OCI-LY7 (cell line): Measurements from ENCODE around the gene MAN1C1. TPM values are rescaled to one million over a fixed set of nuclear protein-coding genes. Genes with fewer than 3 reads are reported as not detected.

Source experiments
- BruUV-seq: library from RNA; stranded (reverse); fragments of 400-500 nt; replicated peaks from 2 replicates; lab custom pipeline; 2021; lab: Mats Ljungman, UMichigan
- CTCF ChIA-PET: fragments of 300-600 bp; sonication (Branson Sonifier 250); formaldehyde crosslinking; loops from one replicate; lab custom pipeline; 2022; ENCODE audit warnings: antibody characterized with exemption; ENCODE audit not compliant: unreplicated experiment; lab: Charles Lee
- POLR2A ChIA-PET: fragments of 300-600 bp; sonication (Branson Sonifier 250); formaldehyde crosslinking; loops from one replicate; lab custom pipeline; 2022; ENCODE audit warnings: antibody characterized with exemption; lab: Charles Lee
- DNase-seq: peaks from one replicate; pipeline ENCODE4 v3.0.0-alpha.2; 2015; ENCODE audit warnings: low spot score
- H2AFZ ChIP-seq: fragments of 200-600 bp; sonication (generic), shearing (Covaris generic); 2 replicates; pipeline ENCODE4 v1.6.1; 2014; ENCODE audit warnings: mild to moderate bottlenecking, antibody characterized with exemption, low read length, moderate library complexity
- H3K27ac ChIP-seq: fragments of 200-600 bp; sonication (generic); 2 replicates; pipeline ENCODE4 v1.5.1; 2014; ENCODE audit warnings: mixed run types, low read depth, mild to moderate bottlenecking, moderate library complexity, low read length, inconsistent platforms; ENCODE audit not compliant: poor library complexity, severe bottlenecking
- H3K36me3 ChIP-seq: fragments of 200-600 bp; sonication (generic); 2 replicates; pipeline ENCODE4 v1.6.1; 2014; ENCODE audit warnings: mild to moderate bottlenecking, antibody characterized with exemption, low read length, moderate library complexity, mixed read lengths; ENCODE audit not compliant: insufficient read depth
- H3K4me1 ChIP-seq: fragments of 200-600 bp; sonication (generic); 2 replicates; pipeline ENCODE4 v1.5.1; 2014; ENCODE audit warnings: mild to moderate bottlenecking, low read length; ENCODE audit not compliant: insufficient read depth, poor library complexity, severe bottlenecking
- H3K4me2 ChIP-seq: fragments of 200-600 bp; sonication (generic); 2 replicates; pipeline ENCODE4 v1.6.1; 2014; ENCODE audit warnings: mild to moderate bottlenecking, low read length
- H3K4me3 ChIP-seq: fragments of 200-600 bp; sonication (generic); 2 replicates; pipeline ENCODE4 v1.5.1; 2014; ENCODE audit warnings: mild to moderate bottlenecking, low read depth, low read length; ENCODE audit not compliant: poor library complexity, severe bottlenecking
- H3K79me2 ChIP-seq: fragments of 200-600 bp; sonication (generic); 2 replicates; pipeline ENCODE4 v1.6.1; 2016; ENCODE audit warnings: low read depth, mild to moderate bottlenecking, low read length, moderate library complexity, mixed read lengths; ENCODE audit not compliant: insufficient read depth
- H3K9me2 ChIP-seq: fragments of 200-600 bp; sonication (generic); 2 replicates; pipeline ENCODE4 v1.6.1; 2016; ENCODE audit warnings: mild to moderate bottlenecking, low read length, mixed read lengths; ENCODE audit not compliant: insufficient read depth
- H3K9me3 ChIP-seq: fragments of 200-600 bp; sonication (generic); 2 replicates; pipeline ENCODE4 v1.6.1; 2014; ENCODE audit warnings: mild to moderate bottlenecking, mixed run types, low read length, mixed read lengths
- H4K20me1 ChIP-seq: fragments of 200-600 bp; sonication (generic); 2 replicates; pipeline ENCODE4 v1.6.1; 2014; ENCODE audit warnings: mild to moderate bottlenecking, antibody characterized with exemption, low read length, moderate library complexity, mixed read lengths; ENCODE audit not compliant: insufficient read depth
- CTCF ChIP-seq: fragments of 200-600 bp; sonication (generic); conservative IDR thresholded peaks from 2 replicates; pipeline ENCODE4 v1.5.1; 2014; ENCODE audit warnings: mild to moderate bottlenecking, antibody characterized with exemption, low read length, moderate library complexity, mixed read lengths
- EZH2phosphoT487 ChIP-seq: fragments of 200-600 bp; sonication (generic); IDR thresholded peaks from 2 replicates; pipeline ENCODE4 v1.6.1; 2018; ENCODE audit warnings: low read depth, borderline replicate concordance, mild to moderate bottlenecking, mixed run types, antibody characterized with exemption, low read length, moderate library complexity, mixed read lengths
- intact Hi-C: fragments of 100-400 bp; cut with micrococcal nuclease; formaldehyde crosslinking; loops from one replicate; pipeline ENCODE4 v1.10.0; 2022; ENCODE audit not compliant: unreplicated experiment
- total RNA-seq, 2 experiments: library from RNA; depleted of rRNA in 1 of 2; stranded (reverse); fragments of >200 nt in 1 of 2; shearing (Covaris generic) in 1 of 2; gene quantifications; 2 replicates each; pipeline ENCODE4 v1.2.3, GENCODE V29; 2014 to 2022

MAN1C1 gene
- total RNA-seq, 2 experiments from 2014 or later: 3.0 to 4.9 TPM

GRCh38 chr1:25729045-25729444 lies 112.5 kb downstream of the MAN1C1 start:
- Histone ChIP-seq H3K4me3 (no peak overlapping the region), H2AFZ (no peak overlapping the region), H3K36me3 (no peaks in the 10 kb centered on the region), H3K9me2 (no peaks in the 10 kb centered on the region), H3K9me3 (no peaks in the 10 kb centered on the region), H4K20me1 (no peaks in the 10 kb centered on the region), H3K4me1 (peaks cover 9% of the 10 kb centered on the region), H3K27ac (no peak overlapping the region), H3K4me2 (no peak overlapping the region), H3K79me2 (no peaks in the 10 kb centered on the region)
- intact Hi-C loops: no loop called here
- no peak for DNase-seq
- CTCF ChIA-PET: no interaction called here
- TF ChIP-seq EZH2phosphoT487 (no peak), CTCF (no peak)
- POLR2A ChIA-PET: interaction anchor here (1.7 kb wide), 1 partner anchor 8 kb away, joined by 4 read pairs; no protein-coding TSS in a partner anchor
- no TSS peak for BruUV-seq

GRCh38 chr1:25729790-25730644 lies 113.4 kb downstream of the MAN1C1 start:
- H3K79me2 ChIP-seq: no peaks in the 10 kb centered on the region
- no peak for TF ChIP-seq CTCF
- TF ChIP-seq EZH2phosphoT487: no peak
- no peaks in the 10 kb centered on the region for H3K9me3 ChIP-seq
- H2AFZ ChIP-seq: no peak overlapping the region
- no peak overlapping the region for H3K4me2 ChIP-seq
- H3K4me3 ChIP-seq: no peak overlapping the region
- POLR2A ChIA-PET: interaction anchor here (0.5 to 1.7 kb wide), 2 partner anchors 9 to 68 kb away, joined by 3 to 4 read pairs; no protein-coding TSS in a partner anchor
- no peak for DNase-seq
- intact Hi-C loops: no loop called here
- no peaks in the 10 kb centered on the region for H4K20me1 ChIP-seq
- no peaks in the 10 kb centered on the region for H3K9me2 ChIP-seq
- CTCF ChIA-PET: no interaction called here
- peaks cover 9% of the 10 kb centered on the region for H3K4me1 ChIP-seq
- BruUV-seq: no TSS peak
- no peak overlapping the region for H3K27ac ChIP-seq
- H3K36me3 ChIP-seq: no peaks in the 10 kb centered on the region

- Histone ChIP-seq H3K4me3 (no peak overlapping the region), H2AFZ (no peak overlapping the region), H3K4me2 (no peak overlapping the region), H3K9me2 (no peaks in the 10 kb centered on the region), H3K27ac (no peak overlapping the region), H3K4me1 (peaks cover 9% of the 10 kb centered on the region), H3K9me3 (no peaks in the 10 kb centered on the region), H3K36me3 (no peaks in the 10 kb centered on the region), H4K20me1 (no peaks in the 10 kb centered on the region), H3K79me2 (no peaks in the 10 kb centered on the region)
- CTCF ChIA-PET: no interaction called here
- no peak for DNase-seq
- intact Hi-C loops: no loop called here
- no peak for TF ChIP-seq EZH2phosphoT487
- TF ChIP-seq CTCF: no peak
- POLR2A ChIA-PET: interaction anchor here (0.5 kb wide), 1 partner anchor 275 kb away, joined by 3 read pairs; no protein-coding TSS in a partner anchor
- BruUV-seq: no TSS peak
Measured at GRCh38 chr1:25731148-25731547, 114.6 kb downstream of the MAN1C1 start.
